PFSK-1 (cell line): ENCODE results near the gene AK3.

Experiments used
- FOXP2 ChIP-seq: optimal IDR thresholded peaks from 2 replicates; pipeline ENCODE3; 2011; ENCODE audit warnings: borderline replicate concordance, control low read depth, inconsistent platforms; ENCODE audit not compliant: insufficient read depth; ENCODE audit errors: extremely low read length, extremely low read depth
- POLR2AphosphoS5 ChIP-seq: IDR thresholded peaks from 2 replicates; pipeline ENCODE4 v1.6.1; 2012; ENCODE audit warnings: low read depth, mild to moderate bottlenecking, control low read depth, low read length, moderate library complexity
- REST ChIP-seq, 2 experiments: IDR thresholded peaks; 2 replicates each; pipeline versions ENCODE4 v1.6.1 to v1.8.0; 2011 to 2012; ENCODE audit warnings: low read depth in 2 of 2, low read length in 2 of 2, control low read depth in 1 of 2, inconsistent platforms in 1 of 2, mild to moderate bottlenecking in 1 of 2, moderate library complexity in 1 of 2; ENCODE audit not compliant: insufficient read depth in 1 of 2
- SIN3A ChIP-seq: IDR thresholded peaks from 2 replicates; pipeline ENCODE4 v1.6.1; 2012; ENCODE audit warnings: mild to moderate bottlenecking, low read length, moderate library complexity, borderline replicate concordance; ENCODE audit not compliant: insufficient read depth
- TAF1 ChIP-seq: IDR thresholded peaks from 2 replicates; pipeline ENCODE4 v1.6.1; 2012; ENCODE audit warnings: low read length, control low read depth, borderline replicate concordance; ENCODE audit not compliant: insufficient read depth

AK3 gene

GRCh38 chr9:4740388-4740637, 689 bp downstream of the AK3 start:
- no peak for TF ChIP-seq TAF1
- no peak for TF ChIP-seq FOXP2
- no peak for TF ChIP-seq POLR2AphosphoS5
- TF ChIP-seq SIN3A, result no peak
- TF ChIP-seq REST (IDR thresholded peaks at IDR 0.05; ENCODE audit: insufficient read depth in 1 of 2, low read depth in 2 of 2, low read length in 2 of 2), result no peak

- no peak for TF ChIP-seq POLR2AphosphoS5
- TF ChIP-seq SIN3A, result no peak
- TF ChIP-seq FOXP2, result no peak
- TF ChIP-seq TAF1, result no peak
- no peak for TF ChIP-seq REST (IDR thresholded peaks at IDR 0.05; ENCODE audit: insufficient read depth in 1 of 2, low read depth in 2 of 2, low read length in 2 of 2)
Observed at GRCh38 chr9:4739587-4740387, 1.2 kb downstream of the AK3 start.

- no peak for TF ChIP-seq SIN3A
Observed at GRCh38 chr9:4738866-4739586, 2.0 kb downstream of the AK3 start.

- no peak for TF ChIP-seq REST (IDR thresholded peaks at IDR 0.05; ENCODE audit: insufficient read depth in 1 of 2, low read depth in 2 of 2, low read length in 2 of 2)
- TF ChIP-seq POLR2AphosphoS5, result no peak
- no peak for TF ChIP-seq SIN3A
- TF ChIP-seq FOXP2, result no peak
- TF ChIP-seq TAF1, result no peak
Observed at GRCh38 chr9:4734150-4734549, 6.9 kb downstream of the AK3 start.

- TF ChIP-seq REST (IDR thresholded peaks at IDR 0.05; ENCODE audit: insufficient read depth in 1 of 2, low read depth in 2 of 2, low read length in 2 of 2) (no peak), FOXP2 (no peak), TAF1 (no peak), POLR2AphosphoS5 (no peak), SIN3A (no peak)
Observed at GRCh38 chr9:4732890-4733289, 8.1 kb downstream of the AK3 start.
